Measurements from ENCODE around the gene SP140. TPM values are rescaled to one million over a fixed set of nuclear protein-coding genes. Genes with fewer than 3 reads are reported as not detected.

The SP140 gene
- total and polyA plus RNA-seq, 9 of the 15 experiments (the other 6 are each of a cell fraction or from before 2014, with no cell fraction given) = 0.04 to 1.1 (median 0.57) TPM; not detected in 1

- Histone ChIP-seq H3K9ac (ENCODE audit: insufficient read depth in 1 of 2, low read depth in 2 of 2, low read length in 2 of 2) (no peak overlapping the region), H3K9me3 (replicated peaks; ENCODE audit: control insufficient read depth, insufficient read depth, low read depth, low read length) (peaks cover 4% of the 10 kb centered on the region), H3K4me3 (no peak overlapping the region), H3K9me1 (ENCODE audit: control insufficient read depth, insufficient read depth, low read length) (no peaks in the 10 kb centered on the region), H3K27ac (ENCODE audit: extremely low read depth, low read depth, low read length) (no peak overlapping the region), H3K27me3 (ENCODE audit: control insufficient read depth in 2 of 2, insufficient read depth in 2 of 2, low read length in 2 of 2) (no peaks in the 10 kb centered on the region), H3K4me1 (replicated peaks in 1 of 2; ENCODE audit: control insufficient read depth in 2 of 2, insufficient read depth in 2 of 2, low read length in 2 of 2) (no peaks in the 10 kb centered on the region), H4K20me1 (replicated peaks; ENCODE audit: control insufficient read depth, insufficient read depth, low read length) (no peaks in the 10 kb centered on the region), H2AFZ (ENCODE audit: low read depth, low read length) (no peak overlapping the region), H3K36me3 (ENCODE audit: control insufficient read depth, insufficient read depth, low read length) (no peaks in the 10 kb centered on the region), H3K79me2 (ENCODE audit: control insufficient read depth, insufficient read depth, low read length) (no peaks in the 10 kb centered on the region), H3K4me2 (ENCODE audit: insufficient read depth, low read length) (no peak overlapping the region)
- no TSS peak for BruUV-seq (replicated peaks)
- FAIRE-seq (no peak), DNase-seq (ENCODE audit: extremely low read depth in 1 of 4, low spot score in 3 of 4) (no peak), ATAC-seq (no peak)
- WGBS (ENCODE audit: insufficient coverage, low coverage, missing lambda C conversion rate) = 4% methylated on average over 2 of the region's 3 CpGs
- ChIA-PET POLR2A (no interaction called here), CTCF (ENCODE audit: low intra/inter-chr PET ratio) (no interaction called here)
- in situ Hi-C loops (cut with MboI) (no loop called here), intact Hi-C loops (cut with micrococcal nuclease) (no loop called here)
- TF ChIP-seq GABPA (tag; conservative IDR thresholded peaks at IDR 0.05; ENCODE audit: low read depth) (no peak), PHTF2 (CRISPR knock-in tag; IDR thresholded peaks at IDR 0.05) (no peak), SOX6 (IDR thresholded peaks at IDR 0.05) (no peak), CEBPB (tag; IDR thresholded peaks at IDR 0.05) (no peak), ZNF174 (CRISPR knock-in tag; IDR thresholded peaks at IDR 0.05) (no peak), ZEB2 (IDR thresholded peaks at IDR 0.05) (no peak), ESRRA (IDR thresholded peaks at IDR 0.05; ENCODE audit: borderline replicate concordance, low read depth) (no peak), ZNF449 (CRISPR knock-in tag; IDR thresholded peaks at IDR 0.05) (no peak), NR0B1 (IDR thresholded peaks at IDR 0.05; ENCODE audit: partially characterized antibody) (no peak), EGR1 (conservative IDR thresholded peaks at IDR 0.05) (no peak), SAP30 (IDR thresholded peaks at IDR 0.05; ENCODE audit: borderline replicate concordance, insufficient read depth, low read depth, low read length, poor library complexity, severe bottlenecking) (no peak)
- TF ChIP-seq, protein P1, sequence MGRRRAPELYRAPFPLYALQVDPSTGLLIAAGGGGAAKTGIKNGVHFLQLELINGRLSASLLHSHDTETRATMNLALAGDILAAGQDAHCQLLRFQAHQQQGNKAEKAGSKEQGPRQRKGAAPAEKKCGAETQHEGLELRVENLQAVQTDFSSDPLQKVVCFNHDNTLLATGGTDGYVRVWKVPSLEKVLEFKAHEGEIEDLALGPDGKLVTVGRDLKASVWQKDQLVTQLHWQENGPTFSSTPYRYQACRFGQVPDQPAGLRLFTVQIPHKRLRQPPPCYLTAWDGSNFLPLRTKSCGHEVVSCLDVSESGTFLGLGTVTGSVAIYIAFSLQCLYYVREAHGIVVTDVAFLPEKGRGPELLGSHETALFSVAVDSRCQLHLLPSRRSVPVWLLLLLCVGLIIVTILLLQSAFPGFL (CRISPR knock-in tag; IDR thresholded peaks at IDR 0.05) = no peak
Observed at GRCh38 chr2:230234845-230235244, 9.3 kb downstream of the SP140 start.
